Measurements from ENCODE around the gene HHATL.

Gene HHATL

DNA sequence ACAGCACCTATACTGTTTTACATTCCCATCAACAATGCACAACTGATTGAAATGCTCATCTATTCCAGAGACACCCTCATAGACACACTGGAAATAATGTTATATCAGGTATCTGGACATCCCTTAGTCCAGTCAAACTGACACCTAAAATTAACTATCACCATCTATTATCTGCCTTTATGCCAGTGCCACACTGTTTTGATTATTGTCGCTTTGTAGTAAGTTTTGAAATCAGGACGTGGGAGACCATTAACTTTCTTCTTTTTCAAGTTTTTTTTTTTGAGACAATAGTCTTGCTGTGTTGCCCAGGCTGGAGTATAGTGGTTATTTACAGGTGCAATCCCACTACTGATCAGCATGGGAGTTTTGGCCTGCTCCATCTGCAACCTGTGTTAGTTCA, 26.7 kb downstream of the HHATL start:
- TF ChIP-seq, protein P1, sequence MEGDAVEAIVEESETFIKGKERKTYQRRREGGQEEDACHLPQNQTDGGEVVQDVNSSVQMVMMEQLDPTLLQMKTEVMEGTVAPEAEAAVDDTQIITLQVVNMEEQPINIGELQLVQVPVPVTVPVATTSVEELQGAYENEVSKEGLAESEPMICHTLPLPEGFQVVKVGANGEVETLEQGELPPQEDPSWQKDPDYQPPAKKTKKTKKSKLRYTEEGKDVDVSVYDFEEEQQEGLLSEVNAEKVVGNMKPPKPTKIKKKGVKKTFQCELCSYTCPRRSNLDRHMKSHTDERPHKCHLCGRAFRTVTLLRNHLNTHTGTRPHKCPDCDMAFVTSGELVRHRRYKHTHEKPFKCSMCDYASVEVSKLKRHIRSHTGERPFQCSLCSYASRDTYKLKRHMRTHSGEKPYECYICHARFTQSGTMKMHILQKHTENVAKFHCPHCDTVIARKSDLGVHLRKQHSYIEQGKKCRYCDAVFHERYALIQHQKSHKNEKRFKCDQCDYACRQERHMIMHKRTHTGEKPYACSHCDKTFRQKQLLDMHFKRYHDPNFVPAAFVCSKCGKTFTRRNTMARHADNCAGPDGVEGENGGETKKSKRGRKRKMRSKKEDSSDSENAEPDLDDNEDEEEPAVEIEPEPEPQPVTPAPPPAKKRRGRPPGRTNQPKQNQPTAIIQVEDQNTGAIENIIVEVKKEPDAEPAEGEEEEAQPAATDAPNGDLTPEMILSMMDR (IDR thresholded peaks at IDR 0.05; ENCODE audit: insufficient read depth, low read length, poor library complexity, severe bottlenecking): no peak
- no peak overlapping the region for H3K4me3 ChIP-seq (replicated peaks; ENCODE audit: low read depth, low read length)
- H3K27me3 ChIP-seq (replicated peaks; ENCODE audit: control insufficient read depth, insufficient read depth, low read length): no peaks in the 10 kb centered on the region
- no peak for DNase-seq (ENCODE audit: extremely low read depth, insufficient read length)
- H3K36me3 ChIP-seq (ENCODE audit: control insufficient read depth, insufficient read depth, low read length): no peaks in the 10 kb centered on the region

DNA sequence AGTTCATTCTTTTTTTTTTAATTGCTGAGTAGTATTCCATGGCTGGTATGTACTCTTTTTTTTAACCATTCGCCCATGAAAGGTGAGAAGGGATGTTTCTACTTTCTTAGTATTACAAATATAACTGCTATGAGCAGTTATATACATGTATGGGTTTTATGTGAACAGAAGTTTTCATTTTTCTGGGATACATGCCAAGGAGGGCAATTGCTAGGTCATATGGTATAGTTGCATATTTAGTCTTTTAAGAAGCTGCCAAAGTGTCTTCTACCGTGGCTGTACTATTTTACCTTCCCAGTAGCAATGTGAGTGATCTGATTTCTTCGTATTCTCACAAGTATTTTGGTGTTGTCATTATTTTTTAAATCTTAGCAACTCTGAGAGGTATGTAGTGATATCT, 28.5 kb downstream of the HHATL start:
- TF ChIP-seq, protein P1 (IDR thresholded peaks at IDR 0.05; ENCODE audit: insufficient read depth, low read length, poor library complexity, severe bottlenecking): no peak
- DNase-seq (ENCODE audit: extremely low read depth, insufficient read length): no peak
- no peaks in the 10 kb centered on the region for H3K36me3 ChIP-seq (ENCODE audit: control insufficient read depth, insufficient read depth, low read length)
- no peak overlapping the region for H3K4me3 ChIP-seq (replicated peaks; ENCODE audit: low read depth, low read length)
- H3K27me3 ChIP-seq (replicated peaks; ENCODE audit: control insufficient read depth, insufficient read depth, low read length): no peaks in the 10 kb centered on the region

DNA sequence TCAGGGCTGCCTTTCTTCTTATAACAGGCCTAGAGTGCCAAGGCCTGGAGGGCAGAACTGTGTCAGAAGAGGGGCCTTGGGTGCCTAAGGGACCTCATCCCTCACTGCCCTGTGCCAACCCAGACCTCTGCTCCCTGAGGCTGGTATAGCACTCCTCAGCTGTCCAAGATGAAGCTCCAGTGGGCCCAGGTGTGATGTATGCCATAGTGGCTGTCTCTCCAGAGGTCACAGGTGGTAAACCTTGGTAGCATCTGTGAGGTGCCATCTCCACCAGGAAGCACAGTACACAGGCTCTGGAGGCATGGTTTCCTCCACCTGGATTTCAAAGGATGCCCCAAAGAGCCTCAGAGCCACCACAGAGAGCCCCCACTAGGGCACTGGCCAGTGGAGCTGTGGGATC, 29.5 kb downstream of the HHATL start:
- TF ChIP-seq, protein P1 (IDR thresholded peaks at IDR 0.05; ENCODE audit: insufficient read depth, low read length, poor library complexity, severe bottlenecking): no peak
- H3K36me3 ChIP-seq (ENCODE audit: control insufficient read depth, insufficient read depth, low read length): no peaks in the 10 kb centered on the region
- no peak for DNase-seq (ENCODE audit: extremely low read depth, insufficient read length)
- H3K27me3 ChIP-seq (replicated peaks; ENCODE audit: control insufficient read depth, insufficient read depth, low read length): no peaks in the 10 kb centered on the region
- H3K4me3 ChIP-seq (replicated peaks; ENCODE audit: low read depth, low read length): no peak overlapping the region

DNA sequence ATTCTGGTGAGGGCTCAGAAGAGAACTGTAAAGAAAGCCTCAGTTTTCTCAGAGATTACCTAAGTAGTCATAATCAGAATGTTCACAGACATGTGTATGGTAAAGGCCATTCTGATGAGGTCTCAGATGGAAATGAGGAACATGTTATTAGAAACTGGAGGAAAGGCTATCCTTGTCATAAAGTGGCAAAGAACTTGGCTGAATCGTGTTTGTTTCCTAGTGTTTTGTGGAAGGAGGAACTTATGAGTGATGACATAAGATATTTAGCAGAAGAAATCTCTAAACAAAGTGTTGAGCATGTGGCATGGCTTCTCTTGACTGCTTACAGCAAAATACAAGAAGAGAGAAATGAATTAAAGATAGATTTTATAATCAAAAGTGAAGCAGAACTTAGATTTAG, 30.1 kb downstream of the HHATL start:
- Histone ChIP-seq H3K27me3 (replicated peaks; ENCODE audit: control insufficient read depth, insufficient read depth, low read length) (no peaks in the 10 kb centered on the region), H3K4me3 (replicated peaks; ENCODE audit: low read depth, low read length) (no peak overlapping the region), H3K36me3 (ENCODE audit: control insufficient read depth, insufficient read depth, low read length) (no peaks in the 10 kb centered on the region)
- TF ChIP-seq, protein P1 (IDR thresholded peaks at IDR 0.05; ENCODE audit: insufficient read depth, low read length, poor library complexity, severe bottlenecking): no peak
- DNase-seq (ENCODE audit: extremely low read depth, insufficient read length): no peak

DNA sequence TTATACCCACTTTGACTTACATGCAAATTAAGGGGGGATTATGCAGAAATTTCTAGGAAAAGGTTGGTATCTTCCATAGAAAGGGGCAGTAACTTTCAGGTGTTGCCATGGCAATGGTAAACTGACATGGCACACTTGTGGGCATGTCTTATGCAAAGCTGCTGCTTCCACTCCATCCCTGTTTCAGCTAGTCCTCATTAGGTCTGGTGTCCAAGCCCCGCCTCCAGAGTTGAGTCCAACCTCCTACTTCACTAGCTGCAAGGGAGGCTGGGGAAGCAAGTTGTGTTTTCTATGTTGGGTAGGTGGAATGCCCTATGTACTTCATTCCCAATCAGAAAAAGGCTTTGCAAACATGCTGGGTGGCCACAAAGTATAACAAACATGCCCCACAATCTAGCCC, 31.9 kb downstream of the HHATL start:
- Histone ChIP-seq H3K4me3 (replicated peaks; ENCODE audit: low read depth, low read length) (no peak overlapping the region), H3K27me3 (replicated peaks; ENCODE audit: control insufficient read depth, insufficient read depth, low read length) (no peaks in the 10 kb centered on the region), H3K36me3 (ENCODE audit: control insufficient read depth, insufficient read depth, low read length) (no peaks in the 10 kb centered on the region)
- TF ChIP-seq, protein P1 (IDR thresholded peaks at IDR 0.05; ENCODE audit: insufficient read depth, low read length, poor library complexity, severe bottlenecking): no peak
- no peak for DNase-seq (ENCODE audit: extremely low read depth, insufficient read length)

DNA sequence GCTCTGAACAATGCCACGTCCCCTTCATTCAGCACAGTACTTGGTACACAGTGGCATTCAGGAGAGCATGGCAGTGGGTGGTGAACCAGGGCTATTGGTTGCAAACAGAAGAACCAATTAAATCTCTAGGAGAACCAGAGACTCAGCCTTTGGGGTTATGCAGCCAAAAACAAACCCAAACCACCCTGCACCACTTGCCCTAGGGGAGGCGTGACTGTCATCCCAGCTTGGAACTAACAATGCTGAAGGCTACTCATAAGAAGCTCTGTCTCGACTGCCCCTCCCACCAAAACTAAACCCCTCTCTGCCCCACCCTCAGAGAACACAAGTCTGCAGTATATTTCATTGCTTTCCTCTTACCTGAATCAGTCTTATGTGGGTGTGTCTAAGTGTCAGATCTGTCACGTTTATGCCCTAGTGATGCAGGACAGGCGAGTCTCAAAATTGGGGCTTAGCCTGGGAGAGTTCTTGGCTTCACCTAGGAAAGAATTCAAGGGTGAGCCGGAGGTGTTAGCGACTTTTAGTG, 32.5 kb downstream of the HHATL start:
- Histone ChIP-seq H3K4me3 (replicated peaks; ENCODE audit: low read depth, low read length) (no peak overlapping the region), H3K27me3 (replicated peaks; ENCODE audit: control insufficient read depth, insufficient read depth, low read length) (no peaks in the 10 kb centered on the region), H3K36me3 (ENCODE audit: control insufficient read depth, insufficient read depth, low read length) (no peaks in the 10 kb centered on the region)
- DNase-seq (ENCODE audit: extremely low read depth, insufficient read length): no peak
- TF ChIP-seq, protein P1 (IDR thresholded peaks at IDR 0.05; ENCODE audit: insufficient read depth, low read length, poor library complexity, severe bottlenecking): no peak

Data from GM06990 (cell line).